Loucy (cell line): ENCODE results near the gene GRHPR.

Experiments
- CTCF ChIP-seq: fragments of 200-600 bp; sonication (generic); conservative IDR thresholded peaks from 2 replicates; pipeline ENCODE4 v1.5.1; 2014; ENCODE audit warnings: mild to moderate bottlenecking, antibody characterized with exemption, low read length
- EZH2phosphoT487 ChIP-seq: fragments of 200-600 bp; IDR thresholded peaks from 2 replicates; pipeline ENCODE4 v1.6.1; 2018; ENCODE audit warnings: antibody characterized with exemption, mild to moderate bottlenecking, moderate library complexity, borderline replicate concordance

- TF ChIP-seq CTCF: no peak
- TF ChIP-seq EZH2phosphoT487: no peak
These were observed 24.0 kb upstream of the GRHPR start for GRCh38 chr9:37398464-37399025.
